ENCODE data around the gene TBC1D9. TPM values are rescaled to one million over a fixed set of nuclear protein-coding genes. Genes with fewer than 3 reads are reported as not detected.

TBC1D9 gene
- total RNA-seq, 1 donor from 2014 or later, result 7.9 TPM

DNA sequence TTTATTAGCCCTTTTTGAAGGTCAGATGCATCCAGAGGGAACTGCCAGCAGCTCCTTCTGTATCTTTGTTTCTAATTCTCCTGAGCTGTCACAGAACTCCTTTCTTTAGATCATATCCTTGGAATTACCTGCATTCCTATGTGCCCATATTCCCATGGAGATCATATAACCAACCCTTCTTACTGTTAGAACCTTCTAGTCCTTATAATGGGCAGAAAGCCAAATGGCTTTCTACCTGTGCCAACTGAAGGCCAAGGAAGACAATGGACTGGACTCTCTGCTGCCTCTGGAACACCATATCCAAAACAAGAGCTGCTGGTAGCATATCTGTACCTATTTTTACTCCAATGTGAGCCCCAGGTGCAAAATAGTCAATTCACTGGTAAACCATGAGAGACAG lies 60.7 kb downstream of the TBC1D9 start:
- DNase-seq (ENCODE audit: low read depth), result no peak

DNA sequence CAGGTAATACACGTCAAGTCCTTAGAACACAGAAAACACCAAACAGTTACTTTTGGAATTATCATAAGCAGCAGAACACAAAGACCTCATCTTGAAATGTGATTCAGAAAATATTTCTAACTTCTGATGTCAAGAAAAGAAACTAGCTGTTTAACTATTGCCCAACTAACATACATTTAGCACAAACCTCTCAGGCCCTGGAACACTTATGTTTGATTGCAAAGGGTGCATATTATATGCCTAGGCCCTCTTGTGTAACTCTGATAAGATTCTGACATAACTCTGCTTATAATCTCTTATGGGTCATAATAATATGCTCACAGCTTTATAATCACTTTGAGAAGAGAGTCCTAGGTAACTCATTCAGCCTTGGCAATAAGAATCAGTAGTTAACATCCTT lies 62.6 kb downstream of the TBC1D9 start:
- no peak for DNase-seq (ENCODE audit: low read depth)

DNA sequence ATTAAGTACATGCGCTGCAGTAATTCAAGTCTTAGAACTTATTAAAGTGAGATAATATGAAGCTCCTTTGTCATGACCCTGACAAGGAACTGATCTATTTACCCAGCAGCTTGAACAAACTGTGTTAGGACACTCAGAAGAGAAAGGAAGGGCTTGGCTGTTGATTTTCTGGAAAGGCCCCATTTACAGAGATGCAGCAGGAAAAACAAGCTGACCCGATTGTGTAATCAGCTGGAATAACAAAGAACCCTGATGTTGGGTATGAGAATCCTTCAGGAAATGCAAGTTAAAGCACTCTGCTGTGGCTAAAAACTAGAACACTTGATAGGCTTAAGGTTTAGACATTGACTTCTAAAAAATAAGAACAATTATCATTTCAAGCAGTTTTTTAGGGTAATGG lies 64.8 kb downstream of the TBC1D9 start:
- DNase-seq (ENCODE audit: low read depth), result no peak

DNA sequence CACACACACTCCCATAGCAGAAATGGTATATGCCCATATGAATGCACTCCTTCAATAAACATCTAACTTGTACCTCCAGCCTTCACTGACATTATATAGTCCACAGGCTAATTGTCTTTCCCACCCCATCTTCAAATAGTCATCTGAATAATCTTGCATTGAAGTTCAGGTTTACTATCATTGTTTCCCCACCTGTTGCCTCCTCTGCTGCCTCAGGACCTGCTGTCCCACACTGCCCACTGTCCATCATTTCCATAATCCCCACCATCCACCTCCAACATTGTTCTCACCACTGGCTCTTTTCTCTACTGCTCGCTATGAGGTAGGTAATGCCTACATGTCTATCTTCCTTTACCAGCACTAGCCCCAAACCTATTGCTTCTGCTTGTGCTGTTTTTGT lies 66.1 kb downstream of the TBC1D9 start:
- no peak for DNase-seq (ENCODE audit: low read depth)

DNA sequence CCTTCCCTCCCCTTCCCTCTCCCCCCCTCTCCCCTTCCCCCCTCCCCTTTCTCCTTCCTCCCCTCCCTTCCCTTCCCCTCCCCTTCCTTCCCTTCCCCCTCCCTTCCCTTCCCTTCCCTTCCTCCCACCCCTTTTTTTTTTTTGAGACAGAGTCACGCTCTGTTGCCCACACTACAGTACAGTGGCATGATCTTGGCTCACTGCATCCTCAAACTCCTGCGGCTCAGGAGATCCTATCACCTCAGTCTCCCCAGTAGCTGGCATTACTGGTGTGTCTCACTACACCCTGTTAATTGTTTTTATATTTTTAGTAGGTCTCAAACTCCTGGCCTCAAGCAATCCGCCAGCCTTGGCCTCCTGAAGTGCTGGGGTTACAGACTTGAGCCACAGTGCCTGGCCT lies 66.6 kb downstream of the TBC1D9 start:
- DNase-seq (ENCODE audit: low read depth), result no peak

DNA sequence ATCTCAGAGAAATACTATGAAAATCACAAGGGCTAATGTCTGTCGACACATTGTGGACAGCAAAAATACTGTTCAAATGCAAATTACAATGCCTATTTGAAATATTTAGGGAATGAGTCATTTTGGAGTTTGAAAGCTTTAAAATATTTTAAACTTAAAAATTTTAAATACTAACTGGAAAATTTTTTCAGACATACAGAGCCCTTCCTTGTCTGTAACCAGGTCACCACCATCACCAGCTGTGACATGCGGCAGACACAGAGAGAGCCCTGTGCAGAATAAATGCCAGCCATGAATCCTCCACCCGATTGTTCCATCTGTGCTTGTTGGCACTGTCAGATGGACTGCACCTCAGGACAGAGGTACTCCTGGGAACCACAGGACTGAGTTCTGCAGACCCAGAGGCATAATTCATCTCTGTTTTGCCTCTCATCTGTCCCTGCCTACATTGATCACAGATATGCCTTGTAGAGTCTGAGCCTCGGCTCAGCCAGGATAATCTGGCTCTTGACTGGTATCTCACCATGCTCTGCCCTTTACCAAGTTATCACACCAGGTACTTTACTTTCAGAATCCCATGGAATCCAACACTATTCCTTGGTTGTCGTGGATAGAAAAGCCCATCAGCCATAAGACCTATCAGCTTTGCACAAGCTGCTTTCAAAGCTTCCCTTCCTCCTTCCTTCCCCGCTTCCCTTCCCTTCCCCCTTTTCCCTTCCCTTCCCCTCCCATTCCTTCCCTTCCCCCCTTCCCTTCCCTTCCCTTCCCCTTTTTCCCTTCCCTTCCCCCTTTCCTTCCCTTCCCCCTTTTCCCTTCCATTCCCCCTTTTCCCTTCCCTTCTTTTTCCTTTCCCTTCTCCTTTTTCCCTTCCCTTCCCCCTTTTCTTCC lies 67.2 kb downstream of the TBC1D9 start:
- DNase-seq (ENCODE audit: low read depth), result no peak

DNA sequence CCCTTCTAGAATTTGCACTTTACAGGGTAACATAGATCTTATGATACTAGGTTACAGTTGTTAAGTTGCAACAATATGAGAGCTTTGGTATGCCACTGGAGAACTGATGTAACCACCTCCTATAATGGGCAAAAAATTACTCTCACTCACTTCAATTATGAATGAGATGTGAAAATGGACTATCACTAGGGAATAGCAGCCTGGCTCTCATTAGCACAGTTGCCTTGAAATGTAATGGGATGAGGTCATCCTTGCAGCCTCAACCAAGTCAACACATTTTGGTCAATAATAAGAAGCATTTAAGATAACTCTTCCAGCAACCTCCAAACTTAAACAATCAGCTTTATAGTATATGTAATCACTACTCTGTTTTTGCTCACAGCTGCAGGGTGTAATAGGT lies 69.4 kb downstream of the TBC1D9 start:
- no peak for DNase-seq (ENCODE audit: low read depth)

DNA sequence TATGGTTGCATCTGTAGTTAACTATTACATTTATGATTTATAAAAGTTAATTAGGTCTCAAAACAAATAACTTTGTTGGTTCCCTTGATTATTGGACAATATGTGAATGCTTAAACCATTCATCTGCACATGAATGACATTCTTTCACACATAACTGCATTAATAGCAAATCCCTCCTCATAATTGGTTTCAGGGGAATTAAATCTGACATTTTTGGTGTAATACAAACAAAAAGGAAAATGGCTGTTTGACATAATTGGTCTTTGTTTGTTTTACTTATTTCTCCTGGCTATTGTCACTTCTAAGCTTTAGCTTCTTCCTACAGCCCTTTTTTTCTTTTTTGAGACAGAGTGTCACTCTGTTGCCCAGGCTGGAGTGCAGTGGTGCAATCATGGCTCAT lies 71.9 kb downstream of the TBC1D9 start:
- no peak for DNase-seq (ENCODE audit: low read depth)

DNA sequence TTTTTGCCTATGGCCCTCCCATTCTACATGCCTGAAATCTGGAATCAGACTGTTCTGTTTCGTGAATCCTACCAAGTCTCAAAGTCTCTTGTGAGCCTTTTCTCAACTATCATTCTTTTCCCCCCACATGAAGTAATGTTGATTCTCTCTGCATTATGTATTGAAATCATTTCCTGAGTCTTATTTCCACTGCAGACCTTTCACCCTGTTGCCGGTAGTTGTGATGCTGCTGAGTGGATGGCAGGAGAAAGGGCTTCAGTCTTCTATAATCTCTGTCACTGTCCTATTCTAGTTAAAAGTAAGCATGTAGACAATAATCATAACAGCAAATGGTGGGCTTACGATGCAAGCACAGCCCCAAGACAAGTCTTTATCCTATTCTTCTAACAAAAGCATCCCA lies 75.0 kb downstream of the TBC1D9 start:
- DNase-seq (ENCODE audit: low read depth), result no peak

DNA sequence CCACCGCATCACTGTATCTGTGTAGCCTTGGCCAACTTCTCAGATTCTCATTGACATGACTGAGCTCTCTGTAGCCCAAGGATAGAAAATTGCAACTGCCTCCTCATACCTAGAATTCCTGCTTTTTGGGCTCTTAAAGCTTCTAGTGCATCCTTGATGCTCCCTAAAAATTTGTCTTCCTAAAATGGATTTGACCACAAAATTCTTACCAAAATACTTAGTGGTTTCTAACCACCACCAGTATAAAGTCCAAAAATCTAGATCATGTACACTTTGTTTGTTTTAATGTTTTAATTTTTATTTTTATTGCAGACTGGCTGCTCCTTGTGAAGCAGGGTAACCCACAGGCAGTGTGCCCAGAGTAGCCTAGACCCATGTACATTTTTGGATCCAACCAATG lies 75.5 kb downstream of the TBC1D9 start:
- DNase-seq (ENCODE audit: low read depth), result no peak

DNA sequence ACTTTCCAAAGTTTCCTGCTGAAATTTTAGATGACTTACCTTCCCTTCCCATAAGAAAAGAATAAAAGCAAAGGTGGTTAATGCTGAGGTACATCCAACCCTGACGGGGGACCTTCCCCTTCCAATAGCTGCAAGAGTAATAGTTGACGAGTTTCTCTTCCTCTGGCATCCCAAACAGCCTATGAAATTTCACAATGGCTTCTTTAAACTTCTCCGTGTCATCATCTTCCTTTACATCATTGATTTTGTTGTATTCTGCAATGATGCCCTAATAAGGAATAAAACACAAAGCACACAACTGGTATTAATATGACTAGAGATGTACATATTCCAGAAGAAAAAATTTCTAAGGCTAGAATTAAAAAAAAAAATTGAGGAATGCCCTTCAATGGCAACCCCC lies 76.6 kb downstream of the TBC1D9 start:
- DNase-seq (ENCODE audit: low read depth), result no peak

DNA sequence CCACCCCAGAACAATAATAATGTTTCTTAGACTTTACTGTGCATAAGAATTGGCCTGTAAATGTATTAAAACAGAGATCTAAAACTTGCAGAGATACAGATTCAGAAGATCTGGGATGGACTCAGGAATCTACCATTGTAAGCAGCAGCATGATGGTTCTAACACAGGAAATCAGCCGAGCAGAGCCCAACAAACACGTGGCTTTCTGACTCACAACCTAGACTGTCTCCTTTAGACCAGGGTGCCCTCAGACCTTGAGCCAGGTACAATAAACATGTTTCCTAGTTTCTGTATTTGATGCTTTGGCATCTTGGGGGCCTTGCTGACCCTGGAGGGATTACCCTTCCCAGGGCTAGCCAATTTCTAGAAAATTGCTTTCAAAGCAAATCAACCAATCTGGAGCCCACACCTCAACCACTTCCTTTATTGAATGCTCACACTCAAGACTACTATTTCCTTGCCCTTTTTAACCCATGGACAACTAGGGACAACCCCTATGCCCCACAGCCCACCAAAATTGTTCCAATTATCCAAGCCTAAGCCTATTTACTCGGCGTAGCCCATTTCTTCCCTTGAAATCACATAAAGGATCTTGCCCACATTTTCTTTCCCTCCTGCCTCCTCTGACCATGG lies 80.5 kb downstream of the TBC1D9 start:
- no peak for DNase-seq (ENCODE audit: low read depth)

DNA sequence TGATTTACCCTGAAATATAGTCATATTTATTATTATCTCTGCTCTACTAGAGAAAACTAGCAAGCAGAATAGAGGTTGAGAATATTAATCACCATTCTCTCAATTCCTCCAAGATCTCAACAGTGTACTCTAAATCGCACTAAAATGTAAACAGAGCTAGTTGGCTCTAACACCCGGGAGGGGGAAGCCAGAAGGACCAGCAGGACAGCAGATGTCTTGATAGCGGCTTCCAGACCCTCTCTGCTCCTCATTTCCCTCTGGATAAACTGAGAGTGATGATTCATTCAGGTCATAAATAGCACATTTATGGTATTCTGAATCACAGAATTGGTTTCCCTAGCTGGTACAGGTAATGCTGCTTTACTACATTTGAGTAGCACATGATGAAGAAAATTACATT lies 82.5 kb downstream of the TBC1D9 start:
- no peak for DNase-seq (ENCODE audit: low read depth)

DNA sequence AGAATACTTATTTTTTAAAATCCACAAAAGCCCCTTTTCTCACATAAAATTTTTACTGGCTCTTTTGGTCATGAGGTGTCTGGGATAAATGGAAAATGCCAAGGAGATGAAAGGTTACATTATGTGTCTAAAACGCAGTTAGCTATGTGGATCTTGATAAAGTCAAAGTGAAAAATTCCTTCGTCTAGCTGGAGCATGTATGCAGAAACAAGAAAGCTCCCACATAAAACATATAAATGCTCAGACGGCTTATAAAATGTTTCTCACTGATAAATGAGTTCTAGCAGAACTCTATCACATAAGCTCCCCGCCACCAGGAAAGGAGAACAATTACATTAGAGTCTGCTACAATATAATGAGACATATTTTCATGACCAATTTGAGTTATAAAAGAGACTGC lies 83.8 kb downstream of the TBC1D9 start:
- DNase-seq (ENCODE audit: low read depth), result no peak

DNA sequence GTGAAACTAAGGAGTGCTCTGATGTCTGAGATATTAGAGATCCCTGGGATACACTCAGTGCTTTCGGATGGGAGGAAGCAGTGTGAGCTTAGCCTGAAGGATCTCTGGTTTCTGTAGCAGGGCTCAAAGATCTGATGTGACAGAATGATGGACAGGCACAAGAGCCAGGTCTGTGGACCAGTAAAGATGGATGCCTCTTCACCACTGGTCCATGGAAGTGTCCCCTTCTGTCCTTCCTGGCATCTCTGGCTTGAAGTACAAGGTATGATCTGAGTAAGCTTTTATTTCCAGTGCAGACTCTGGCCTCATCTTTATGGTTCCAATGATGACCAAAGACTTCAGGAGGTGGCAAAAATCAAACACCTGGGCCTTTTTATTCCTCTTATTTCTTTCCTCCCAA lies 88.1 kb downstream of the TBC1D9 start:
- DNase-seq (ENCODE audit: low read depth), result no peak

DNA sequence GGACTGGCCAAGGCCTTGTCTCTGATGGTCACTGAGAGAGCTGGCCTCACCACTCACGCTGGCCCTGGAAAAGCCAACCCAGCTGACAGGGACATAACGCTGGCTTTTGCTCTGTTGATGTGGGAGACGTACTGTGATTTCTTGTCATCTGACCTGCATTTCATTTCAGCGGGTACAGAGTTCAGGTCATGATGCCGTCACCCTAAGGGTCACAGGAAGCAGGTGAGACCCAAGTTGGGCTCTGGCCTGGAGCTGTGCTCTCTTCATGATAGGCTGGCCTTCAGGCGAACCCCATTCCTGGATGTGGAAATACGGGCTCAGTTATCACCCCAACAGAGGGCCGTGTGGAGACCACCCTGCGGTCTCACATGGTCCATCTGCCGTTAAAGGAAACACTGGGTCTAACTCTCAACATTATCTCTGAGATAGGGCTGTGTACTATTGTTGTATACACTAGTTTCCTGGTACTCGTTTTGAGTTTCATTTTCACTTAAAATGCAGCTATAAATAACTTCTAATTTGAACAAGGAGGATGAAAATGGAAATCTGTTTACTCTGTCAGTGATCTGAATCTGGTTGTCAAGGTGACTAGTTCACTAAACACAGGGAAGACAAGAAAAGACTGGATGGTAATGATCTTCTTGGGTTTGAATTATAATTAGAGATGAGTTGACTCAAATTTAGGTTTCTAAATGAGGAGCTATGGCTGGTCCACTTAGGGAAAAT lies 89.1 kb downstream of the TBC1D9 start:
- DNase-seq (ENCODE audit: low read depth), result no peak

DNA sequence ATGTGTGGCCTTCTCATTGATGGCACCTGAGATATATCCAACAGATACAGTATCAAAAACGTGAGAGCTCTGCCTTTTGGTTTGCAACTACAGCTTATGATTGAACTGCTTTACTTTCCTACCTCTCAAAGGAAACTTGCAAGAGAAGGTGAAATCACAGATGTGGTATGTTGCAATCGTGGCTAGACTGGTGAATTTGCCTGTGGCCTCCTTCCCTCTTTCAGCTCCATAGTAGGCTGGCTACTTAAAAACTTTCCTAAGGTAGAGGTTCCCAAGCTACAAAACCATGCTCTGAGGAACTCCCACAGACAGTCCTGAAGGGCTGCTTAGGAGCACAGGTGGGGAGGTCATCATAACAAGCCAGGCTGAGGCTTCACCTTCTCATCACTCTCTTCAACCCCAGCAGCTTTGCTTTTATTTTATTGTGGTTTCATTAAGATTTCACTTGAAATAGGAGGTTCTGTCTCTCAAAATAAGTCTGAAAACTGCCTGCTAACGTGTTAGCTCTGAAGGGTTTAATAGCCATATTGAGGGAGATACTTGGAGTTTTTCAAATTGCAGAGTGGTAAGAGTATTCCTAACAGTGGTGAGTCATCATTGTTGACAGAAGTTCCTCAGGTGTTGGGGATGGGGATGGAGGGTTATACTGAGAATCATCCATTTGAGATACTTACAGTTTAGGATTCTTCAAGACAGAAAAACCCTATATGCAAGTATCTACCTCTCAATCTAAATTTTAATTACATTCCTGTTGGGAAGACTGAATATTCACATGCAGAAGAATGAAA lies 93.9 kb downstream of the TBC1D9 start:
- no peak for DNase-seq (ENCODE audit: low read depth)

DNA sequence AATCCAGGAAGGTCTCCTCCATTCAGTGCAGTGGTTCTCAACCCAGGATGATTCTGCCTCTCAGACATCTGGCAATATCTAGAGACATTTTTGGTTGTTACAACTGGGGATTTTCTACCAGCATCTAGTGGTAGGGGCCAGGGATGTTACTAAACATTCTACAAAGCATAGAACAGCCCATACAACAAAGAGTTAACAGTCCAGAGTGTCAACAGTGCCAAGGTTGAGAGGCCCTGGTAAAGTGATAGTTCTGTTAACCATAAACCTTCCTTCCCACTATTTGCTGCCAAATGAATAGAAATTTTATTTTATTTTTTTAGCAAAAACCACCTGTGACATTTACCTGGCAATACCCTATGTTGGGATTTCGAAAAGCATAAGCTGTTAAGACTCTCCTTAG lies 94.6 kb downstream of the TBC1D9 start:
- DNase-seq (ENCODE audit: low read depth), result no peak

DNA sequence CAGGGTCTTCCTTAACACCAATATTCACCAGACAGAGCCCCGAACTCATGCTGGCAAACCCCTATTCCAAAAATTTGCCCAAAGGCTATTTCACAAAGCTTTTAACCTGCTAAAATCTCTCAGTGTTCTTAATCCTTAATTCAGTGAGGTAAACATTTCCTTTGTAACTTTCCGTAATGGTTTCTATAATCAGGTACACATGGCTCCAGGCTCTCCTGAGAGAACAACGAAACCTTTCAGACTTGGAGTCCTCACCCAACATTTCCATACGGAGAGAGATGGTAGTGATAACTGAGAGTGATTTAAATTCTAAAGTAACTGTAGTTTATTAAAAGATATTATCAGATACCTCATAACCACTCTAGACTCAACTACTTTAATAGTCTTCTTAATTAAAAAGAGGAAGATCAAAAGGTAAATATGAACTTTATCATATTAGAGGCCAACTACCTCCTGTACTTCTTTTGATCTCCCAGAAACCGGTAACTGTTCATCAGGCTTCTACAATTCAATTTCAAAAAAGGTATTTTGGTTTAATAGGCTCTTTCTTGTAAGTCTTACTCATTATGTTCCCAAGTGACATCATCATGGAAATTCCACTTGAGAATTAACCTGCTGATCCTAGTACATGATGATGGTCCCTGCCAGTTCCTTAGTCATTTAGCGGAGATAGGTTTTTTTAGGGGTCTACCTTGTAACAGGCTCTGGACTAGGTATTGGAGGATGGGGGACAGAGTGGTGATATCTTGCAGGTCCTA lies 96.1 kb downstream of the TBC1D9 start:
- no peak for DNase-seq (ENCODE audit: low read depth)

DNA sequence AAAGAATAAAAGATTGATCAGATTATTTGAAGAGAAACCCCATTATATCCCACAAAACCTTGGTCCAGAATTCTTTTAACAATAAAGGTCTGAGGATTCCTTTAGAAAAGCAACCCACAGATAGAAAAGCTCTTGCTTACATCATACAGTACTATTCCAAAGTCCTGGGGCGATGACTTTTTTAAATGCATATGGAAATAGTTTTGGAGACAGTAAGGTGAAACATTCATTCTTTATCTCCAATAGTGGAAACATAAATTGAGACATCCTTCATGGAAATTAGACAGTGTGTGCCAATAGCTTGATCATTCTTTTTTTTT lies 101.7 kb downstream of the TBC1D9 start:
- no peak for DNase-seq (ENCODE audit: low read depth)
